H9 (cell line): ENCODE measurements around the gene SMTN. TPM values are rescaled to one million over a fixed set of nuclear protein-coding genes. Genes with fewer than 3 reads are reported as not detected.

Experiments used
- DNase-seq: peaks from one replicate; pipeline ENCODE4 v3.0.0-alpha.2; 2017
- H2AFZ ChIP-seq: one replicate; pipeline ENCODE4 v1.6.1; 2013; ENCODE audit warnings: mild to moderate bottlenecking, low read length, control low read depth, moderate library complexity
- H2AK5ac ChIP-seq: 2 replicates; pipeline ENCODE4 v1.6.1; 2013; ENCODE audit warnings: low read length, control low read depth, mixed read lengths; ENCODE audit not compliant: insufficient read length
- H2BK120ac ChIP-seq: one replicate; pipeline ENCODE4 v1.6.1; 2013; ENCODE audit warnings: low read depth, mild to moderate bottlenecking, low read length, control low read depth, inconsistent platforms; ENCODE audit not compliant: poor library complexity, severe bottlenecking
- H2BK12ac ChIP-seq: 2 replicates; pipeline ENCODE4 v1.6.1; 2013; ENCODE audit warnings: low read length, control low read depth, mixed read lengths, low read depth; ENCODE audit not compliant: insufficient read length
- H2BK15ac ChIP-seq: 2 replicates; pipeline ENCODE4 v1.6.1; 2013; ENCODE audit warnings: low read depth, low read length, control low read depth
- H2BK20ac ChIP-seq: one replicate; pipeline ENCODE4 v1.6.1; 2013; ENCODE audit warnings: low read depth, mild to moderate bottlenecking, low read length, control low read depth, inconsistent platforms; ENCODE audit not compliant: poor library complexity, severe bottlenecking
- H2BK5ac ChIP-seq: 2 replicates; pipeline ENCODE4 v1.6.1; 2013; ENCODE audit warnings: low read length, control low read depth, mixed read lengths; ENCODE audit not compliant: insufficient read length
- H3K14ac ChIP-seq: 2 replicates; pipeline ENCODE4 v1.6.1; 2013; ENCODE audit warnings: low read length, control low read depth; ENCODE audit not compliant: insufficient read depth
- H3K18ac ChIP-seq: 2 replicates; pipeline ENCODE4 v1.6.1; 2013; ENCODE audit warnings: low read depth, mild to moderate bottlenecking, mixed read lengths, low read length, control low read depth; ENCODE audit not compliant: insufficient read length
- H3K23ac ChIP-seq: 2 replicates; pipeline ENCODE4 v1.6.1; 2013; ENCODE audit warnings: low read length, control low read depth, mixed read lengths, low read depth; ENCODE audit not compliant: insufficient read length
- H3K23me2 ChIP-seq: 2 replicates; pipeline ENCODE4 v1.6.1; 2013; ENCODE audit warnings: low read depth, mild to moderate bottlenecking, mixed read lengths, low read length, control low read depth; ENCODE audit not compliant: insufficient read length, poor library complexity, severe bottlenecking
- H3K27ac ChIP-seq: 2 replicates; pipeline ENCODE4 v1.5.1; 2013; ENCODE audit warnings: low read length, control low read depth, mixed read lengths, low read depth; ENCODE audit not compliant: insufficient read length
- H3K27me3 ChIP-seq: 2 replicates; pipeline ENCODE4 v1.6.1; 2013; ENCODE audit warnings: low read length, control low read depth, inconsistent platforms; ENCODE audit not compliant: insufficient read depth
- H3K4ac ChIP-seq: 2 replicates; pipeline ENCODE4 v1.6.1; 2013; ENCODE audit warnings: low read depth, mild to moderate bottlenecking, control low read depth, inconsistent platforms, low read length, moderate library complexity
- H3K4me1 ChIP-seq: 2 replicates; pipeline ENCODE4 v1.6.1; 2013; ENCODE audit warnings: low read length, control low read depth, inconsistent platforms; ENCODE audit not compliant: insufficient read depth
- H3K4me2 ChIP-seq: 2 replicates; pipeline ENCODE4 v1.6.1; 2013; ENCODE audit warnings: low read length, control low read depth, mixed read lengths; ENCODE audit not compliant: insufficient read length, insufficient read depth
- H3K56ac ChIP-seq: 2 replicates; pipeline ENCODE4 v1.6.1; 2013; ENCODE audit warnings: low read depth, mild to moderate bottlenecking, mixed read lengths, low read length, control low read depth; ENCODE audit not compliant: insufficient read length
- H3K79me1 ChIP-seq: 2 replicates; pipeline ENCODE4 v1.6.1; 2013; ENCODE audit warnings: low read depth, mild to moderate bottlenecking, moderate library complexity, low read length, control low read depth, inconsistent platforms; ENCODE audit not compliant: insufficient read depth, poor library complexity, severe bottlenecking
- H3K79me2 ChIP-seq: 2 replicates; pipeline ENCODE4 v1.6.1; 2013; ENCODE audit warnings: low read length, control low read depth, inconsistent platforms; ENCODE audit not compliant: insufficient read depth
- H3K9ac ChIP-seq: 2 replicates; pipeline ENCODE4 v1.6.1; 2013; ENCODE audit warnings: low read length, control low read depth, mixed read lengths; ENCODE audit not compliant: insufficient read length; ENCODE audit errors: extremely low read depth
- H3K9me3 ChIP-seq: one replicate; pipeline ENCODE4 v1.6.1; 2013; ENCODE audit warnings: low read depth, low read length, inconsistent platforms; ENCODE audit not compliant: control insufficient read depth
- H3T11ph ChIP-seq: one replicate; pipeline ENCODE4 v1.6.1; 2013; ENCODE audit warnings: mild to moderate bottlenecking, low read length, control low read depth, inconsistent platforms
- H4K20me1 ChIP-seq: one replicate; pipeline ENCODE4 v1.6.1; 2013; ENCODE audit not compliant: control insufficient read depth, insufficient read length, insufficient read depth
- H4K5ac ChIP-seq: 2 replicates; pipeline ENCODE4 v1.6.1; 2013; ENCODE audit warnings: low read depth, mild to moderate bottlenecking, mixed read lengths, low read length, control low read depth; ENCODE audit not compliant: insufficient read length
- H4K8ac ChIP-seq: replicated peaks from 2 replicates; pipeline ENCODE4 v1.6.1; 2013; ENCODE audit warnings: low read length, control low read depth, mixed read lengths, low read depth; ENCODE audit not compliant: insufficient read length
- H4K91ac ChIP-seq: 2 replicates; pipeline ENCODE4 v1.6.1; 2013; ENCODE audit warnings: low read depth, mild to moderate bottlenecking, moderate library complexity, mixed read lengths, low read length, control low read depth; ENCODE audit not compliant: insufficient read length
- H3K27ac Mint-ChIP-seq, 3 experiments: 2 replicates in 2 of 3; 3 replicates in 1 of 3; pipeline ENCODE4 v1.8.0; 2020 to 2021; ENCODE audit warnings: mixed read lengths in 3 of 3, mild to moderate bottlenecking in 1 of 3, moderate library complexity in 1 of 3
- H3K27me3 Mint-ChIP-seq: 2 replicates; pipeline ENCODE4 v1.8.0; 2021; ENCODE audit warnings: low read depth, mild to moderate bottlenecking, moderate library complexity, mixed read lengths
- H3K36me3 Mint-ChIP-seq, 3 experiments: 2 replicates in 2 of 3; 3 replicates in 1 of 3; pipeline ENCODE4 v1.8.0; 2020 to 2021; ENCODE audit warnings: low read depth in 3 of 3, mixed read lengths in 3 of 3; ENCODE audit not compliant: insufficient read depth in 1 of 3
- H3K4me1 Mint-ChIP-seq, 2 experiments: 2 replicates each; pipeline ENCODE4 v1.8.0; 2020; ENCODE audit warnings: mixed read lengths in 2 of 2
- H3K4me3 Mint-ChIP-seq, 2 experiments: 2 replicates in 1 of 2; 3 replicates in 1 of 2; pipeline ENCODE4 v1.8.0; 2020 to 2021; ENCODE audit warnings: mild to moderate bottlenecking in 2 of 2, mixed read lengths in 2 of 2, moderate library complexity in 1 of 2
- H3K9me3 Mint-ChIP-seq, 2 experiments: 2 replicates in 1 of 2; 3 replicates in 1 of 2; pipeline ENCODE4 v1.8.0; 2020; ENCODE audit warnings: mild to moderate bottlenecking in 2 of 2, mixed read lengths in 2 of 2, moderate library complexity in 1 of 2
- WGBS: extraction: QIAGEN DNeasy Blood & Tissue Kit; methylation state at CpG from one replicate; pipeline ENCODE4 v1.1.7; 2013; ENCODE audit warnings: missing lambda C conversion rate, low lambda C conversion rate, mixed read lengths; ENCODE audit not compliant: insufficient read length; ENCODE audit errors: extremely low coverage; 5-methylcytosine and 5-hydroxymethylcytosine counted together
- total RNA-seq: library from RNA; stranded (reverse); gene quantifications from 2 replicates; pipeline ENCODE4 v1.2.1, GENCODE V29; 2021
- TF ChIP-seq, protein P1 (sequence below): fragments of 200-600 bp; sonication (generic); conservative IDR thresholded peaks from 3 replicates; pipeline ENCODE4 v1.8.0; 2021; ENCODE audit warnings: antibody characterized with exemption, mild to moderate bottlenecking

SMTN gene
- total RNA-seq, 1 experiment from 2014 or later: 23.4 TPM

DNA sequence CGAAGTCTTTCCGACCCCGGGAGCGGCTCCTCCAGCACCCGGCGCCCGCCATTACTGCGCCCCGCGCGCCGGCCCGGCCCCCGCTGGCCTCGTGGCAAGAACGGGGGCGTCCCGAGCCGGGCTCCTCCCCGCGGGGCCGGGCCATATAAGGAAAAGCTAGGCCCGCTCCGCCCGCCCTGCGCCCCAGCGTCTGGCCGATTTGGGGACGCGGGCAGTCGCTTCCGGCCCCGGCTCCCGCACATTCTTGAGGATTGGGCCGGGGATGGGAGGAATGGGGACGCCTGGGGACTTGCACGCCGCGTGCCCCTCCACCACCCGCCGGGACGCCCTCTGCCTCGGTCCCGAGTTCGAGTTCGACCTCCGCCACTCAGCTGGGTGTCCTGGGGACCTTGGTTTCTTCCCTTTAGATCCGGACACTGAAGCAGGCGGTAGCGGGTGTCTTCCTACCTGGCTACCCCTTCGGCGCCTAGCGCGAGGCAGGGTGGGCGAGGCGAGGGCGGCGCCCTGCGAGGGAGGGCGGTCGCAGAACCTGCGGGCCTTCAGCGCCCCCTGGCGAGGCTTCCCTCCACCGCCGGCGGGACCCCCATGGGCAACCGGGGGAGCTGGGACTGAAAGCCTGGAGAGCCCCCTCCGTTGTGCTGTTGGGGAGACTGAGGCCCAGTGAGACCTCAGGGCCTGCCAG lies 3.8 kb downstream of the SMTN start:
- no CpG with 5 or more reads among the region's 69 CpGs for WGBS
- Histone ChIP-seq H3K4me2 (peak overlapping the region; percentile 90), H3K18ac (peak overlapping the region; percentile 92), H3K4me1 (no peaks in the 10 kb centered on the region), H3K56ac (no peak overlapping the region), H2AFZ (no peak overlapping the region), H3K23me2 (peaks cover 10% of the 10 kb centered on the region), H3K9me3 (no peaks in the 10 kb centered on the region), H2AK5ac (no peak overlapping the region), H3K9ac (peak overlapping the region; percentile 89), H2BK5ac (no peak overlapping the region), H3K14ac (peak overlapping the region; percentile 97), H3K23ac (no peak overlapping the region), H2BK12ac (no peak overlapping the region), H4K20me1 (no peaks in the 10 kb centered on the region), H3K79me1 (no peaks in the 10 kb centered on the region), H2BK20ac (no peak overlapping the region), H2BK120ac (peak overlapping the region; percentile 82), H3K27ac (no peak overlapping the region), H4K91ac (no peak overlapping the region), H3K27me3 (no peaks in the 10 kb centered on the region), H4K5ac (no peak overlapping the region), H3K79me2 (no peaks in the 10 kb centered on the region; the same call in 1 of the 2 replicates), H4K8ac (no peak overlapping the region), H3K4ac (no peak overlapping the region; the same call in 1 of the 2 replicates), H3T11ph (no peak overlapping the region), H2BK15ac (no peak overlapping the region)
- TF ChIP-seq, protein P1, sequence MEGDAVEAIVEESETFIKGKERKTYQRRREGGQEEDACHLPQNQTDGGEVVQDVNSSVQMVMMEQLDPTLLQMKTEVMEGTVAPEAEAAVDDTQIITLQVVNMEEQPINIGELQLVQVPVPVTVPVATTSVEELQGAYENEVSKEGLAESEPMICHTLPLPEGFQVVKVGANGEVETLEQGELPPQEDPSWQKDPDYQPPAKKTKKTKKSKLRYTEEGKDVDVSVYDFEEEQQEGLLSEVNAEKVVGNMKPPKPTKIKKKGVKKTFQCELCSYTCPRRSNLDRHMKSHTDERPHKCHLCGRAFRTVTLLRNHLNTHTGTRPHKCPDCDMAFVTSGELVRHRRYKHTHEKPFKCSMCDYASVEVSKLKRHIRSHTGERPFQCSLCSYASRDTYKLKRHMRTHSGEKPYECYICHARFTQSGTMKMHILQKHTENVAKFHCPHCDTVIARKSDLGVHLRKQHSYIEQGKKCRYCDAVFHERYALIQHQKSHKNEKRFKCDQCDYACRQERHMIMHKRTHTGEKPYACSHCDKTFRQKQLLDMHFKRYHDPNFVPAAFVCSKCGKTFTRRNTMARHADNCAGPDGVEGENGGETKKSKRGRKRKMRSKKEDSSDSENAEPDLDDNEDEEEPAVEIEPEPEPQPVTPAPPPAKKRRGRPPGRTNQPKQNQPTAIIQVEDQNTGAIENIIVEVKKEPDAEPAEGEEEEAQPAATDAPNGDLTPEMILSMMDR: peak; percentile 95
- no peaks in the 10 kb centered on the region for H3K9me3 Mint-ChIP-seq
- peaks cover 31 to 40% of the 10 kb centered on the region in 2 experiments for H3K4me1 Mint-ChIP-seq
- peak overlapping the region in 2 of 3 experiments; percentile 55 to 94; a peak in 3 of 7 replicates for H3K27ac Mint-ChIP-seq
- peak overlapping the region; percentile 82 to 90 for H3K4me3 Mint-ChIP-seq
- peak; percentile 89 for DNase-seq
- H3K36me3 Mint-ChIP-seq: peaks cover 0 to 2% (median 2%) of the 10 kb centered on the region in 3 experiments; a peak in 4 of 7 replicates
- H3K27me3 Mint-ChIP-seq: peaks cover 5% of the 10 kb centered on the region
